Right kidney (tissue), 9 donors: ENCODE measurements around the gene ACCSL.

ENCODE experiments used
- DNase-seq: peaks from one replicate; pipeline ENCODE4 v3.0.0-alpha.2; 2016
- long read RNA-seq, 8 donors: transcript quantifications; one replicate each; lab custom pipeline, GENCODE V29; 2026

The ACCSL gene
- long read RNA-seq, donor 1: 0 reads
- long read RNA-seq, donor 2: 0 reads
- long read RNA-seq, donor 3: 0 reads
- long read RNA-seq, donor 4: 0 reads
- long read RNA-seq, donor 5: 0 reads
- long read RNA-seq, donor 6: 0 reads
- long read RNA-seq, donor 7: 0 reads
- long read RNA-seq, donor 8: 0 reads

- DNase-seq: no peak
Measured at GRCh38 chr11:44047931-44048431, at the start of gene ACCSL. Gene ACCSL, plus strand, starts transcription at chr11:44047981. Its CDS starts 56 bp downstream, at chr11:44048037.

- no peak for DNase-seq
Measured at GRCh38 chr11:43998308-43998707, 49.5 kb upstream of the ACCSL start.

GRCh38 chr11:44000731-44001130 is 47.0 kb upstream of the ACCSL start:
- no peak for DNase-seq

- DNase-seq: no peak
Measured at GRCh38 chr11:44002191-44003093, 45.3 kb upstream of the ACCSL start.

GRCh38 chr11:44003736-44004451 is 43.9 kb upstream of the ACCSL start:
- DNase-seq: no peak

GRCh38 chr11:44004452-44005062 is 43.2 kb upstream of the ACCSL start:
- no peak for DNase-seq

GRCh38 chr11:44005063-44005701 is 42.6 kb upstream of the ACCSL start:
- peak; percentile 29 for DNase-seq

- no peak for DNase-seq
Measured at GRCh38 chr11:44005956-44006355, 41.8 kb upstream of the ACCSL start.

GRCh38 chr11:44006917-44007361 is 40.8 kb upstream of the ACCSL start:
- DNase-seq: no peak

- DNase-seq: no peak
Measured at GRCh38 chr11:44007481-44008087, 40.2 kb upstream of the ACCSL start.

GRCh38 chr11:44008088-44008501 is 39.7 kb upstream of the ACCSL start:
- no peak for DNase-seq

GRCh38 chr11:44008698-44009097 is 39.1 kb upstream of the ACCSL start:
- DNase-seq: no peak

- DNase-seq: no peak
Measured at GRCh38 chr11:44010789-44011251, 37.0 kb upstream of the ACCSL start.

GRCh38 chr11:44011797-44012196 is 36.0 kb upstream of the ACCSL start:
- no peak for DNase-seq

- DNase-seq: no peak
Measured at GRCh38 chr11:44014968-44015623, 32.7 kb upstream of the ACCSL start.

GRCh38 chr11:44015624-44016007 is 32.2 kb upstream of the ACCSL start:
- no peak for DNase-seq

- DNase-seq: no peak
Measured at GRCh38 chr11:44016131-44016530, 31.6 kb upstream of the ACCSL start.

GRCh38 chr11:44016546-44017442 is 31.0 kb upstream of the ACCSL start:
- DNase-seq: no peak

- DNase-seq: no peak
Measured at GRCh38 chr11:44017443-44018126, 30.2 kb upstream of the ACCSL start.
